HT-29 (cell line): Measurements from ENCODE around the gene RRP1B. TPM values are rescaled to one million over a fixed set of nuclear protein-coding genes. Genes with fewer than 3 reads are reported as not detected.
"Not testable (repeated sequence)": the region's sequence is repeated elsewhere in the genome, so short reads cannot be mapped to it uniquely, and the experiment has no call there.

Experiments
- DNase-seq: peaks from one replicate; pipeline ENCODE4 v3.0.0-alpha.2; 2015; ENCODE audit warnings: low spot score
- total RNA-seq: library from RNA; depleted of rRNA; stranded (reverse); fragments of >200 nt; shearing (Covaris generic); gene quantifications from 2 replicates; pipeline ENCODE4 v1.2.3, GENCODE V29; 2014

The RRP1B gene
- total RNA-seq, 1 experiment from 2014 or later, result 20.0 TPM

GRCh38 chr21:43639470-43640353 lies 19.6 kb upstream of the RRP1B start:
- DNase-seq, result no peak

GRCh38 chr21:43640400-43640799 lies 19.0 kb upstream of the RRP1B start:
- no peak for DNase-seq

GRCh38 chr21:43643193-43643592 lies 16.2 kb upstream of the RRP1B start:
- no peak for DNase-seq

GRCh38 chr21:43644071-43644470 lies 15.3 kb upstream of the RRP1B start:
- no peak for DNase-seq

- no peak for DNase-seq
Measured at GRCh38 chr21:43644609-43645008, 14.8 kb upstream of the RRP1B start.

- peak; percentile 57 for DNase-seq
Measured at GRCh38 chr21:43645136-43645891, 14.0 kb upstream of the RRP1B start.

GRCh38 chr21:43645976-43646375 lies 13.4 kb upstream of the RRP1B start:
- no peak for DNase-seq

GRCh38 chr21:43646550-43647260 lies 12.7 kb upstream of the RRP1B start:
- DNase-seq, result peak; percentile 90

- DNase-seq, result no peak
Measured at GRCh38 chr21:43648171-43648570, 11.2 kb upstream of the RRP1B start.

GRCh38 chr21:43651926-43652325 lies 7.4 kb upstream of the RRP1B start:
- not testable (repeated sequence) for DNase-seq

GRCh38 chr21:43652616-43653015 lies 6.7 kb upstream of the RRP1B start:
- DNase-seq, result no peak

GRCh38 chr21:43653626-43654025 lies 5.7 kb upstream of the RRP1B start:
- DNase-seq, result no peak

- DNase-seq, result no peak
Measured at GRCh38 chr21:43654806-43655489, 4.4 kb upstream of the RRP1B start.

- no peak for DNase-seq
Measured at GRCh38 chr21:43657355-43658087, 1.8 kb upstream of the RRP1B start.

- no peak for DNase-seq
Measured at GRCh38 chr21:43658088-43658741, 1.1 kb upstream of the RRP1B start.

- no peak for DNase-seq
Measured at GRCh38 chr21:43658769-43659135, 608 bp upstream of the RRP1B start.

- no peak for DNase-seq
Measured at GRCh38 chr21:43662286-43662685, 2.9 kb downstream of the RRP1B start.

GRCh38 chr21:43663033-43663432 lies 3.7 kb downstream of the RRP1B start:
- DNase-seq, result no peak

- no peak for DNase-seq
Measured at GRCh38 chr21:43664358-43664757, 5.0 kb downstream of the RRP1B start.

- no peak for DNase-seq
Measured at GRCh38 chr21:43665879-43666278, 6.5 kb downstream of the RRP1B start.
